GM12873 (cell line): ENCODE results near the gene AKR1B15.

Source experiments
- TF ChIP-seq, protein P1 (sequence below): IDR thresholded peaks from 2 replicates; pipeline ENCODE4 v1.5.1; 2012; ENCODE audit warnings: low read depth, mild to moderate bottlenecking, moderate library complexity, low read length, control low read depth; ENCODE audit not compliant: insufficient read depth; ENCODE audit errors: missing control alignments

The AKR1B15 gene

DNA sequence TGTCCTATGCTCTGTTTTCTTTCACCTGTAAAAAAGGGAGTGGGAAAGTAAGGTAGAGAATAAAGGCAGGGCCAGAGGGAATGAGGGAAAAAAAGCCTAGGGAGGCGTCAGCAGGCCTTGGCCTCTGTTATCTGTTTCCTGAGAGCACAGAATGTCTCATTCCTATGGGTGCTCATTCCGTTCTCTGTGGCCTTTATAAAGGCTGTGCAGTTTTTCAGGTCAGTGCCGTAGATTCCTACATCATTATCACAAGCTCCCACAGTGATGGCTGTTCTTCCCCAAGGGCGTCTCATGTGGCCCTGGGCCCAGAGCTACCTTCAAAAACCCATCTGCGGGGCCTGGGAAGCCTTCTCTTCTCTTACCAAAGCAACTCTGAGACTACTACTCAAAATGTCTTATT lies 38.3 kb upstream of the AKR1B15 start:
- TF ChIP-seq, protein P1, sequence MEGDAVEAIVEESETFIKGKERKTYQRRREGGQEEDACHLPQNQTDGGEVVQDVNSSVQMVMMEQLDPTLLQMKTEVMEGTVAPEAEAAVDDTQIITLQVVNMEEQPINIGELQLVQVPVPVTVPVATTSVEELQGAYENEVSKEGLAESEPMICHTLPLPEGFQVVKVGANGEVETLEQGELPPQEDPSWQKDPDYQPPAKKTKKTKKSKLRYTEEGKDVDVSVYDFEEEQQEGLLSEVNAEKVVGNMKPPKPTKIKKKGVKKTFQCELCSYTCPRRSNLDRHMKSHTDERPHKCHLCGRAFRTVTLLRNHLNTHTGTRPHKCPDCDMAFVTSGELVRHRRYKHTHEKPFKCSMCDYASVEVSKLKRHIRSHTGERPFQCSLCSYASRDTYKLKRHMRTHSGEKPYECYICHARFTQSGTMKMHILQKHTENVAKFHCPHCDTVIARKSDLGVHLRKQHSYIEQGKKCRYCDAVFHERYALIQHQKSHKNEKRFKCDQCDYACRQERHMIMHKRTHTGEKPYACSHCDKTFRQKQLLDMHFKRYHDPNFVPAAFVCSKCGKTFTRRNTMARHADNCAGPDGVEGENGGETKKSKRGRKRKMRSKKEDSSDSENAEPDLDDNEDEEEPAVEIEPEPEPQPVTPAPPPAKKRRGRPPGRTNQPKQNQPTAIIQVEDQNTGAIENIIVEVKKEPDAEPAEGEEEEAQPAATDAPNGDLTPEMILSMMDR = no peak

DNA sequence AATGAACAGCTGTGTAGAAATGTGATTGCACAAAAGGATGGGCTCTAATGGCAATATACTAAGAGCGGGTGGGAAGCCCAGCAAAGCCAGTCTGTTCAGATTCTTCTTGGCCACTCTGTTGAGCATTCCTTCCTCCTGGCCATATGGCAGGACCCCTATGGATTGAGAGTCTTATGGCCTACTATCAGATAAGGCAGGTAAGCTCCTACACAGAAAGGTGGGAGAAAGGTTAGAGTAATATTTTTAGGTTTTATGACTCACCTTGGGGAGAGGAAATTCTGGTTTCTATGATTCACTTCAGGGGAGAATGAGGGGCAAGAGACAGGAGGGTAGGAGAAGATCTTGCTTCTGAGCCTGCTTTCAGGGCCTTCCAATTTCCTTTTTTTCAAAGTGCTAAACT lies 36.6 kb upstream of the AKR1B15 start:
- TF ChIP-seq, protein P1 = no peak

DNA sequence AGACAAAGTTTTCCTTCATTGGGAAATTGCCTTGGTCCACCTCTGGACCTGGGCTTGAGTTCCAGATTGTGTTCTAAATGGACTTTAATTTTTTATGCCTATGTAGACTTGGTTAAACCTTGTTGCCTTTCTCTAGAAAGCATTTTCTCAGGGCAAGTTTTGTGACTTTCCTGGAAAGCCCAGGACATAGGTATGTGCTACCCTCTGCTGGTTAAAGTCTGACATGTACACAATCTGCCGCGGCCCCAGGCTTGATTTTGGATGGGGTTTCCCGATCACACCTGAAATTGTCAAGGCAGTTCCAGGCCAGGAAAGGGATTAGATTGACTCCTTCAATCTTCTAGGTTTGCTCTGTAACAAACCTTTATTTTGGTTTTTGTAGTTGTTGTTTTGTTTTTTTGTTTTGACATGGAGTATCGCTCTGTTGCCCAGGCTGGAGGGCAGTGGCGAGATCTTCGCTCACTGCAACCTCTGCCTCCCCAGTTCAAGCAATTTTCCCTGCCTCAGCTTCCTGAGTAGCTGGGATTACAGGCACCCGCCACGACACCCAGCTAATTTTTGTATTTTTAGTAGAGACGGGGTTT lies 35.6 kb upstream of the AKR1B15 start:
- TF ChIP-seq, protein P1 = peak; percentile 67

DNA sequence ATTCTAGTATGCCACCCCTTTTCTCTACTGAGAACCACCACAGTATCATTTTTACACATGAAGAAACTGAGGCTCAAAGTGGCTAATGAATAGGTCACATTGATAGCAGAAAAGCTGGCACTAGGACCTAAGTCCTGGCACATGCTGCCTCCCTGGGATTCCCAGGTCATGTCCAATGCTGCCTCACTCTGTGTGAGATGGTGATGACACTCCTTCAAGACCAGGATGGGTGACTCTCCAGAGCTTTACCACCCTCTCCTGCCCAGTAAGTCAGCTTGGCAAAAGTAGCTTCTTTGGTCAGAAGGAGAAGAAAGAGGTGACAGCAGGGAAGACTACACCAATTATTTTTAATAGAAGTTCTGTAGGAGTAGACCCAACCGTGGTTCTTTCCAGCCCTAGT lies 34.8 kb upstream of the AKR1B15 start:
- TF ChIP-seq, protein P1 = no peak

DNA sequence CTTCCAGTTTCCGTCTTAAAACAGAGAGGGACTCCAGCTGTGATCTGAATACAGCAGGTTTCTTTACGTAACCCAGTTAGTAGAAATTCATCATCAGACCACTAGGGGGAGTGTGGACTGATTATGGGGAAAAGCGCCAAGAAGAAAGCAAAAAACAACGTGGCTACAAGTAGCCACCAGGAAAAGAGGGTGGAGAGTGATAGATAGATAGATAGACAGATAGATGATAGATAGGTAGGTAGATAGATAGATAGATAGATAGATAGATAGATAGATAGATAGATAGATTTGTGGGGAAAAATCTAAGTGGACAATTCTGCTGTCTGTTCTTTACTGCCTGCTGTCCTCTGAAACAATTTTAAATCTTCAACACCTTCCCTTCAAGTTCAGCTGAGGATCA lies 34.2 kb upstream of the AKR1B15 start:
- TF ChIP-seq, protein P1 = peak; percentile 72

DNA sequence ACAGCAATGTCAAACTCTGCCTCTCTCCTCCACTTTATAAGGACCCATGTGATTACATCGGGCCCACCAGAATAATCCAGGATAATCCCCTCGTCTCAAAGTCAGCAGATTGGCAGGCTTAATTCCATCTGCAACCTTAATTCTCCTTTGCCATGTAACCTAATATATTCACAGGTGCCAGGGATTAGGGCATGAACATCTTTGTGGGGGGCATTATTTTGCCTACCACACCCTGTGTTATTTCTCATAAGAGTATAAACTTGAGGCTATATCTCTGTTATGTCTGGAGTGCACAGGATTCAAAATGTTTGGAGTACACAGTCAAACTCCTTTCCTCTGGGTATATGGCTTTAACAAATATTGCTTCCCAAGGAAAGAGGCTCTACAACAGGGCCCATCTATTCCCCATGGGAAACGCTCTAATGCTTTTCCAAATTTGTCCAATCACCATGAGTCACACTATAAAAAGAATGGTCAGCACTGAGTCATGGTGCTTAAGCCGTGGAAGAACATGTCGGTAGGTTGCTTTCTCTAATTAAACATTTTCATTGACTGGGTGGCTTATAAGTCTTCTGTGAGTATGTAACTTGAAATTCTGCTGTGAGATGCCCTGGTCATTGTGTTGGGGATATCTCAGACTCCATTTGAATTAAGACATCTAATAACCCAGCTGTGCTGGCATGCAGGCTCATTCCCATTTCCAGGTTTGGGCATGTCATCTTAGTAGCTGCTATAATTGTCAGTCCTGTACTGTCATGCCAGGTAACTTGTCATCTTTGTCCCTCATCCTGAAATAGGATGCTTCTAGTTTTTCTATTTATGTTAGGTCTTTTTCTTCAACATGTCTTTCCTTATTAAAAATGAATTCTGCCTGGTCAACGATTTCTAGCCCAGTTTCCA lies 33.1 kb upstream of the AKR1B15 start:
- TF ChIP-seq, protein P1 = no peak

DNA sequence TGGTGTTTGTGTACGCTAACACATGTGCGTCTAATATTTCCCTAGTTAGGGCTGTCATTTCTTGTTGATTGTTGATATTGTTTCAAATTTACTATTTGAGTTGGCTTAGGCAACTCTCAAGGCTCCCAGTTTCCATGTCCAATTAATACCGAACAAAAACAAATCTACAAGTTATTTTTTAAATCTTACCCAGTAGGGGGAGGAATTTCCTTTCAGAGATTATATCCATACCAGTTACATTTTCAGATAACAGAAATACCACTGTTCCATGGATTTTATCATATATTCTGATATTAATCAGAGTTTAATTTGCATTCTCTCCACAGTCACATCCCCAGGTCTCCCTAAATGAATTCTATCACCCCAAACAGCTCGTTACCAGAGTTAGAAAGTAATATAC lies 28.8 kb upstream of the AKR1B15 start:
- TF ChIP-seq, protein P1 = no peak
